ENCODE measurements around the gene SLC35E3. TPM values are rescaled to one million over a fixed set of nuclear protein-coding genes. Genes with fewer than 3 reads are reported as not detected.
"Not testable (repeated sequence)": the region's sequence is repeated elsewhere in the genome, so short reads cannot be mapped to it uniquely, and the experiment has no call there.

The SLC35E3 gene
- total and polyA plus RNA-seq, 7 donors = under 0.01 to 5.3 (median 1.8) TPM

- Histone ChIP-seq H3K27ac (no peak overlapping the region), H3K4me3 (no peak overlapping the region), H3K27me3 (no peaks in the 10 kb centered on the region), H3K9me3 (no peaks in the 10 kb centered on the region), H3K36me3 (peaks cover 3 to 93% (median 36%) of the 10 kb centered on the region in 4 donors), H3K4me1 (peaks cover 0 to 34% (median 20%) of the 10 kb centered on the region in 4 donors)
- intact Hi-C loops (cut with DNase I) = no loop called here
- DNase-seq = no peak
- no peak for TF ChIP-seq POLR2A (IDR thresholded peaks at IDR 0.05)
- no peak for TF ChIP-seq EP300 (IDR thresholded peaks at IDR 0.05)
- no peak for TF ChIP-seq CTCF (IDR thresholded peaks at IDR 0.05)
- TF ChIP-seq POLR2AphosphoS5 (IDR thresholded peaks at IDR 0.05) = no peak
- WGBS, 2 donors = 95 to 97% methylated on average over 8 of the region's 8 CpGs
Measured at GRCh38 chr12:68815928-68816800, 70.2 kb downstream of the SLC35E3 start.

DNA sequence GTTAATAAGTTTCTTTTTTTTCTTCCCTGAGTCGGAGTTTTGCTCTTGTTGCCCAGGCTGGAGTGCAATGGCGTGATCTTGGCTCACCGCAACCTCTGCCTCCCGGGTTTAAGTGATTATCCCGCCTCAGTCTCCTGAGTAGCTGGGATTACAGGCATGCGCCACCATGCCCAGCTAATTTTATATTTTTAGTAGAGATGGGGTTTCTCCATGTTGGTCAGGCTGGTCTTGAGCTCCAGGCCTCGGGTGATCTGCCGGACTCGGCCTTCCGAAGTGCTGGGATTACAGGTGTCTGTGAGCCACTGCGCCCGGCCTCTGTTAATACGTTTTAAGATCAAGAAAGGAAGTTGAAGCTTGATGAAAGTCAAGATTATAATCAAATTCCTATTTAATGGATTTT lies 73.5 kb downstream of the SLC35E3 start:
- 94 to 96% methylated on average over 13 of the region's 13 CpGs for WGBS, 2 donors
- H3K27me3 ChIP-seq; H3K27ac ChIP-seq; DNase-seq; intact Hi-C loops (cut with DNase I); H3K9me3 ChIP-seq; H3K4me3 ChIP-seq: not testable (repeated sequence)
- Histone ChIP-seq H3K36me3 (peaks cover 18 to 97% (median 42%) of the 10 kb centered on the region in 4 donors), H3K4me1 (peaks cover 0 to 12% (median 6%) of the 10 kb centered on the region in 4 donors)

DNA sequence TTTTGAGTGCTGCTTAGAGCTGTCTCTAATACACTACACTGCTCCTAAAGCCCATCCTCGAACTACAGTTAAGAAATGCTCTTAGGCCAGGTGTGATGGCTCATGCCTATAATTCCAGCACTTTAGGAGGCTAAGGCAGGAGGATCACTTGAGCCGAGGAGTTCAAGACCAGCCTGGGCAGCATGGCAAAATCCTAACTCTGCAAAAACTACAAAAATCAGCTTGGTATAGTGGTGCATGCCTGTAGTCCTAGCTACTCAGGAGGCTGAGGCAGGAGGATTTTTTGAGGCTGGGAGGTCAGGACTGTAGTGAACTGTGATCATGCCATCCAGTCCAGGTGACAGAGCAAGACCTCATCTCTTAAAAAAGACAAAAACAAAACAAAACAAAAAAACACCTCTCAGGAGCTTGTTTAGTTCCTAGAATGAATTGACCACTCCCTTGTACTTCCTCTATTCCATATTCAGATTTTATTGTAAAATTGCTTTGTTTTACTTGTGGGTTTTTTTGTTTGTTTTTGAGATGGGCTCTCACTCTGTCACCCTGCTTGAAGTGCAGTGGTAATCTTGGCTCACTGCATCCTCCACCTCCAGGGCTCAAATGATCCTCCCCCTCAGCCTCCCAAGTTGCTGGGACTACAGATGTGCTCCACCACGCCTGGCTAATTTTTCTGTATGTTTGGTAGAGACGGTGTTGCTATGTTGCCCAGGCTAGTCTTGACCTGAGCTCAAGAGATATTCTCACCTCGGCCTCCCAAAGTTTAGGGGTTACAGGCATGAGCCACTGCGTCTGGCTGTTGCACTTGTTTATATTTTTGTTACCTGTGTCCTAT lies 75.6 kb downstream of the SLC35E3 start:
- no peak for DNase-seq
- H3K36me3 ChIP-seq = peaks cover 31 to 99% (median 53%) of the 10 kb centered on the region in 4 donors
- intact Hi-C loops (cut with DNase I) = no loop called here
- WGBS, 2 donors = 91 to 92% methylated on average over 6 of the region's 6 CpGs
- no peaks in the 10 kb centered on the region for H3K4me1 ChIP-seq
- no peaks in the 10 kb centered on the region for H3K9me3 ChIP-seq
- TF ChIP-seq POLR2A (IDR thresholded peaks at IDR 0.05) (no peak), POLR2AphosphoS5 (IDR thresholded peaks at IDR 0.05) (no peak), CTCF (IDR thresholded peaks at IDR 0.05) (no peak), EP300 (IDR thresholded peaks at IDR 0.05) (no peak)
- H3K27ac ChIP-seq = no peak overlapping the region
- H3K4me3 ChIP-seq = no peak overlapping the region
- no peaks in the 10 kb centered on the region for H3K27me3 ChIP-seq

DNA sequence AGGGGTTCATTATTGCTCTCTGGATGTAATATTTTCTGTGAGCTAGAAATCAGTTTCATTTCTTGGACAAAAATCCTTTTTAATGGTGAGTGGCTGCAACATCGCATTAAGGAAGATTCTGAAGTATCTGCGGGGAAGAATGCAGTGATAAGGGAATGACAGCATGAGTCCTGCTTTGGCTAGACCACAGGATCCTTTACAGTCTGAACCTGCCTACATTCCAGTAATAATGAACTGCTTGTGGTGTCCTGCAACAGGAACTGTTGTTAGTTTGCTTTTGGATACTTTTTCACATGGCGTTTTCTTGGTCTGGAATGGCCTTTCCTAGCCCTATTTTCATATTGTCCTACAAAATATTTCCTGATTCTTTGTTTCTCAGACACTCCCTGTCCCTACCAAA lies 77.7 kb downstream of the SLC35E3 start:
- peaks cover 31 to 99% (median 46%) of the 10 kb centered on the region in 4 donors for H3K36me3 ChIP-seq
- H3K27ac ChIP-seq = no peak overlapping the region
- H3K4me3 ChIP-seq = no peak overlapping the region
- 94 to 97% methylated on average over 3 of the region's 3 CpGs for WGBS, 2 donors
- H3K27me3 ChIP-seq = no peaks in the 10 kb centered on the region
- intact Hi-C loops (cut with DNase I) = no loop called here
- no peak for DNase-seq
- TF ChIP-seq POLR2A (IDR thresholded peaks at IDR 0.05) (no peak), CTCF (IDR thresholded peaks at IDR 0.05) (no peak), EP300 (IDR thresholded peaks at IDR 0.05) (no peak), POLR2AphosphoS5 (IDR thresholded peaks at IDR 0.05) (no peak)
- H3K4me1 ChIP-seq = no peaks in the 10 kb centered on the region
- no peaks in the 10 kb centered on the region for H3K9me3 ChIP-seq

DNA sequence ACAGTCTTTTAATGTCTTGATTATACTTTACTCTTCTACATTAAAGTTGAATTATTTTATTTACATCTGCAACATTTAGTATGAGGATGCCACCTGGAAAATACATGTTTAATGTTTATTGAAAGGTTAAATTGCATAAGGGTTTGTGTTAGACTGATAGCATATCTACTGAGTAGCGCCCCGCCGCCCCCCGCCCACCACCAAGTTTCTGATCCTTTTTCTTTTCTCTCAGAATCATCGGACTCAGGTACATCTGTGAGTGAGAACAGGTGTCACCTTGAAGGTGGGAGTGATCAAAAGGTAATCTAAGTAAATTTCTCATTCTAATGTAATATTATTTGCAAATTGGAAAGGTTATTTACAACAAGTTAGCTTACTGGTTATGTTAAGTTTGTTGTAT lies 78.2 kb downstream of the SLC35E3 start:
- H3K27ac ChIP-seq = no peak overlapping the region
- TF ChIP-seq POLR2A (IDR thresholded peaks at IDR 0.05) = no peak
- no peak for TF ChIP-seq EP300 (IDR thresholded peaks at IDR 0.05)
- no peak for TF ChIP-seq POLR2AphosphoS5 (IDR thresholded peaks at IDR 0.05)
- TF ChIP-seq CTCF (IDR thresholded peaks at IDR 0.05) = no peak
- H3K4me1 ChIP-seq = no peaks in the 10 kb centered on the region
- H3K9me3 ChIP-seq = no peaks in the 10 kb centered on the region
- intact Hi-C loops (cut with DNase I) = no loop called here
- 85 to 98% methylated on average over 5 of the region's 5 CpGs for WGBS, 2 donors
- no peak overlapping the region for H3K4me3 ChIP-seq
- H3K27me3 ChIP-seq = no peaks in the 10 kb centered on the region
- no peak for DNase-seq
- peaks cover 31 to 99% (median 46%) of the 10 kb centered on the region in 4 donors for H3K36me3 ChIP-seq

Data from sigmoid colon (tissue), 7 donors.